GM21825 (cell line): ENCODE results near the gene DMP1.

ENCODE experiments used
- ATAC-seq: cut with Tn5 transposase; IDR thresholded peaks from one replicate; pipeline ENCODE4 v1.9.1; 2021; ENCODE audit warnings: mild to moderate bottlenecking, moderate library complexity; ENCODE audit not compliant: unreplicated experiment

DMP1 gene, protein sequence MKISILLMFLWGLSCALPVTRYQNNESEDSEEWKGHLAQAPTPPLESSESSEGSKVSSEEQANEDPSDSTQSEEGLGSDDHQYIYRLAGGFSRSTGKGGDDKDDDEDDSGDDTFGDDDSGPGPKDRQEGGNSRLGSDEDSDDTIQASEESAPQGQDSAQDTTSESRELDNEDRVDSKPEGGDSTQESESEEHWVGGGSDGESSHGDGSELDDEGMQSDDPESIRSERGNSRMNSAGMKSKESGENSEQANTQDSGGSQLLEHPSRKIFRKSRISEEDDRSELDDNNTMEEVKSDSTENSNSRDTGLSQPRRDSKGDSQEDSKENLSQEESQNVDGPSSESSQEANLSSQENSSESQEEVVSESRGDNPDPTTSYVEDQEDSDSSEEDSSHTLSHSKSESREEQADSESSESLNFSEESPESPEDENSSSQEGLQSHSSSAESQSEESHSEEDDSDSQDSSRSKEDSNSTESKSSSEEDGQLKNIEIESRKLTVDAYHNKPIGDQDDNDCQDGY

DNA sequence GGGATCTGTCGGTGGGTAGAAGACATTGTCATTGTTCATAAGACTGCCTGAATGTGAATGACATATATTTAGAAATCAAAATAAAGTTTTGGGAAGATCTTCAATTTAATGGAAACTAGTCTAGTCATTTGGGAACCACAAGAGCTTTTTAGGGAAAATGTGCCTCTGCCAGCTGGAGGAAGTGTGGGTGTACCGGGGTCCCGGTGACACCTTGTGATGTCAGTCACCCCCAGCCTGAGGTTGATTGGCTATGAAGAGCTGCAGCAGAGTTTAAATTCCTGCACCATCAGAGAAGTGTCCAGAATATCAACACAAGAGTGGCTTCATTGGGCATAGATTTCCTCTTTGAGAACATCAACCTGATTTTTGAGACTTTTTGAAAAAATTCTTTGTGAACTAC lies at the start of gene DMP1:
TSS of gene DMP1 (plus strand) at position 301 of the 400 bp plus-strand sequence. CDS start 6,213 bp downstream, outside the sequence.
- no peak for ATAC-seq

DNA sequence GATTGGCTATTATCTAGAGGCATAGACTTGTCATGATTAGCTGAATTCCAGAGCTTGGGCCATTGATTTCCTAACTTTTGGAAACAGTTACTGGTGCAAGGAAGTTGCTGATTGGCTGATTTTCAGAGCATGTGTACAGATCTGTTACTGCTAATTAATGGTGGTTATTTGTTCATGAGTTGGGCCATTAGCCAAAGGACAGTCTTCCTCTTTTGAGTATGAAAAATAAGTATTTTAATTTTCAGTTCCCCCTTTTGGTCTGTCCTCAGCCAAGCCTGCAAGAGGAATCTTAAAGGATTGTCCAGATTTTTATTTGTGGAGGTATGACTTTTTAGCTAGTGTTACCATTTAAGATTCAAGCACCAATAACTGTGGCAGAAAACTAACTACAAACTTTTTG lies 48.7 kb upstream of the DMP1 start:
- ATAC-seq: no peak

GRCh38 chr4:87608229-87608628 lies 41.9 kb upstream of the DMP1 start, which contains the start of gene DSPP:
Gene DSPP, plus strand, starts transcription at chr4:87608529. Its CDS starts 2,380 bp downstream, at chr4:87610909.
- no peak for ATAC-seq

DNA sequence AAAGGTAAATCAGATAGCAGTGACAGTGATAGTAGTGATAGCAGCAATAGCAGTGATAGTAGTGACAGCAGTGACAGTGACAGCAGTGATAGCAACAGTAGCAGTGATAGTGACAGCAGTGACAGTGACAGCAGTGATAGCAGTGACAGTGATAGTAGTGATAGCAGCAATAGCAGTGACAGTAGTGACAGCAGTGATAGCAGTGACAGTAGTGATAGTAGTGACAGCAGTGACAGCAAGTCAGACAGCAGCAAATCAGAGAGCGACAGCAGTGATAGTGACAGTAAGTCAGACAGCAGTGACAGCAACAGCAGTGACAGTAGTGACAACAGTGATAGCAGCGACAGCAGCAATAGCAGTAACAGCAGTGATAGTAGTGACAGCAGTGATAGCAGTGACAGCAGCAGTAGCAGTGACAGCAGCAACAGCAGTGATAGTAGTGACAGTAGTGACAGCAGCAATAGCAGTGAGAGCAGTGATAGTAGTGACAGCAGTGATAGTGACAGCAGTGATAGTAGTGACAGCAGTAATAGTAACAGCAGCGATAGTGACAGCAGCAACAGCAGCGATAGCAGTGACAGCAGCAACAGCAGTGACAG lies 35.7 kb upstream of the DMP1 start:
- ATAC-seq: no peak

- ATAC-seq: no peak
These were observed 33.8 kb upstream of the DMP1 start for GRCh38 chr4:87616268-87616667.

GRCh38 chr4:87620086-87620485 lies 30.0 kb upstream of the DMP1 start:
- no peak for ATAC-seq

DNA sequence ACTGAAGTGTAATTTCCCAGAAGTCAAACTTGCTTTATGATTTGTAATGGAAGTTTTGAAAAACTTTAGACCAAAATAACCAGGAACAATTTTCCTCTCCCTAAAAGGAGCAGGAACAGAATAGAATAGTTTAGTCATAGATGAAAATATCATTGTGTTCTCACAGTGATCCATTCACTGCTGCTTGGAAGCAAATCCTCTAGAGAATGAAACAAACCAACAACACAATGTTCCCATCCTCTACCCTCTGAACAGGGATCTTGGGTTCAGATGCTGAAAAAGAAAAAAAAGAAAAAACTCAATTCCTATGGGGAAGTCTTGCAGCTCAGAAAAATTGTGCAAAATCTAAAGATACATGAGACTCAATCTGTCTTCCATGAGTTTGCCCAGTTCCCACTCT lies 29.6 kb upstream of the DMP1 start:
- no peak for ATAC-seq

DNA sequence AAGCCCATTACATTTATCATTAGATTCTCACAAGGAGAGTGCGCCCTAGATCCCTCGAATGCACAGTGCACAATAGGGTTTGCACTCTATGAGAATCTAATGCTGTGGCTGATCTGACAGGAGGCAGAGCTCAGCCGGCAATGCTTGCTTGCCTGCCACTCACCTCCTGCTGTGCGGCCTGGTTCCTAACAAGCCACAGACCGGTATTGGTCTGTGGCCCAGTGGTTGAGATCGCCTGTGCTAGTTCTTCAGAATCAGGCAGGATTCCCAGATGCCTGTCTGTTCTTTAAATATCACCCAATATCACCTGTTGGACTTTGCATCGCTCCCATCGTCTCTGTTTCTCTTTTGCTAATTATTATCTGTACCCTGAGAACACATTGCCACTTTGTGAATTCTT lies 27.8 kb upstream of the DMP1 start:
- no peak for ATAC-seq

GRCh38 chr4:87624698-87625097 lies 25.4 kb upstream of the DMP1 start:
- ATAC-seq: no peak

DNA sequence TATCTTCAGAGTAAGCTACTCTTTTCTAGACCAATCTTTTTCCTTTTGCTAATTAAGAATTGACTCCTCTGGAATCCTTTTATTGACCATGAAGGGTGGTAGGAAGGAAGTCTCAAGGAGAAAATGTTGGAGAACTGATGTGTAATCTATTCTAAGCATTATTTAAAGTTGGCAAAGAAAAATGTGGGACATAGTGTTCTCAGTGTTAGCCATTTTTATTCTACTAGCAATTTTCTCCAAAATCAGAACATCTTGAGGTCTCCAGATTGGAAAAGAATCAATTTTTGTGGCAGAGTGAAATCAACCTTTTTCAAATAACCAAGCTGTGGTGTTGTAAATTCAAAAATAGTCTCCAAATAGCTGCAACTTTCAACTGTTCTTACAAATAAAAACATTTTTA lies 18.4 kb upstream of the DMP1 start:
- no peak for ATAC-seq

DNA sequence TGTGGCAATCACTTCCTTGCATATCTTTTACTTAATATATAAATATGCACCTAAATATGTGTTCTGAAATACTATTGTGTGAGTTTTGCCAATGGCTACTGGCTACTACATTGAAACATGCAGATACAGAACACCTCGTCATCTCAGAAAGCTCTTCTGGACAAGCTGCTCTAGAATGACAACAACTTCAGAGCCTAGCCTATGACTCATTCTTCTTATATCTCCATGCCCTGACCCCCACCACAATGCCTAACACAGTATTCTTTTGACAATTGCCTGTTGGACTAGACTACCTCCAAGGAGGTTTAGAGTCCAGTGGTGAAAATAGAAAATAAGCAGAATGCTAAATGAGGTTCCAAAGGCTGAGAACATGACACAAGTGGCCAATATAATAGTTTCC lies 17.6 kb upstream of the DMP1 start:
- no peak for ATAC-seq

GRCh38 chr4:87633243-87633642 lies 16.8 kb upstream of the DMP1 start:
- ATAC-seq: no peak

DNA sequence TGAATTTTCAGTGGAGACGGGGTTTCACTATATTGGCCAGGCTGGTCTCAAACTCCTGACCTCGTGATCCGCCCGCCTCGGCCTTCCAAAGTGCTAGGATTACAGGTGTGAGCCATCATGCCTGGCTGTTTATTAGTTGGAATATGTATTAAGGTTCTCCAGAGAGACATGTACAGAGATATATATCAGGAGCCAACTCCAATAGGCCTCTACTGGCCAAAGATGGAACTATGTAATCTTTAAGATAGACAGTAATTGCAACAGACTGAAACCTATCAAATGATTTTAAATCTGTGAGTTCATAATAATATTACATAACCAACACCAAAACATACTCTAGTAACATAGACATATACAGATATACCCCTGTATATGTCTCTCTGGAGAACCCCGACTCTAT lies 5.8 kb upstream of the DMP1 start:
- no peak for ATAC-seq

GRCh38 chr4:87650938-87651337 lies 858 bp downstream of the DMP1 start:
- no peak for ATAC-seq

DNA sequence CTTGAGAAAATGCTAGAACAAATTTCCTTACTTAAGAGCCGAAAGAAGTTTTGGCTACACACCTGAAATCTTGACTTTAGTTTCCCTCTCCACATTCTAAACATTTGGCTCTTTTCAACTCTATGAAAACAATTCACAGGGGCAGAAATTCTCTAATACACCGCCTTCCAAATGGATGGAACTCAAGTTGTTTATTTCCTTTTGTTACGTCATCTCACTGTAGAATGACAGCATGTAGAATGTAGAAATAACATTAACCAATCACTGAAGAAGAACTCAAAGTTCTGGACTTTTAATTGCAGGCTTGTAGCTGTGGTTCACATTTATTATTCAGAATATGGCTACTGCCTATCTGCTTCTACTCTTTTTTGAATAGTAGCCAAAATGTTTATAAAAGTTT lies 1.9 kb downstream of the DMP1 start:
- no peak for ATAC-seq

- ATAC-seq: no peak
These were observed 4.5 kb downstream of the DMP1 start for GRCh38 chr4:87654487-87655044.

DNA sequence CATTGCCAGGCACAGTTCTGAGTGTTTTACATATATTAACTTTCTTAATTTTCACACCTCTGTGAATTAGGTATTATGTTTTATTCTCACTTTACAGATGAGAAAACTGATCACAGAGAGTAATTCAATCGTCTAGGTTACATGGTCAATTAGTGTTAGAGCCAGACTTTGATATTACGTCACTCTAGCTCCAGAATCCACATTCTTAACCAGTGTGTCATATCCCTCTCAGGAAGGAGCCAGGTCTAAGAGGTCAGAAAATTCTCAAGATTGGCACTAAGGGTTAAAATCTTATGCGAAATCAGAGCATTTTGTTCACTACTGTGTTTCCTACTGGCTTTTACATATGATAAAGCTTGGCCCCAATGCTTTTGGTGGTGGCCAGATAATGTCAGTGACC lies 7.4 kb downstream of the DMP1 start:
- no peak for ATAC-seq

GRCh38 chr4:87659247-87659931 lies 9.3 kb downstream of the DMP1 start:
- ATAC-seq: no peak

DNA sequence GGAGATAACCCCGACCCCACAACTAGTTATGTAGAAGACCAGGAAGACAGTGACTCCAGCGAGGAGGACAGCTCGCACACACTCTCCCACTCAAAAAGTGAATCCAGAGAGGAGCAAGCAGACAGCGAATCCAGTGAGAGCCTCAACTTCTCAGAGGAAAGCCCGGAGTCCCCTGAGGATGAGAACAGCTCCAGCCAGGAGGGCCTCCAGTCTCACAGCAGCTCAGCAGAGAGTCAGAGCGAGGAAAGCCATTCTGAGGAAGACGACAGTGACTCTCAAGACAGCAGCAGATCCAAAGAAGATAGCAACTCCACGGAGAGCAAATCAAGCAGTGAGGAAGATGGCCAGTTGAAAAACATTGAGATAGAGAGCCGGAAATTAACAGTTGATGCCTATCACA lies 12.8 kb downstream of the DMP1 start:
- ATAC-seq: no peak

GRCh38 chr4:87669373-87669772 lies 19.3 kb downstream of the DMP1 start:
- ATAC-seq: no peak

DNA sequence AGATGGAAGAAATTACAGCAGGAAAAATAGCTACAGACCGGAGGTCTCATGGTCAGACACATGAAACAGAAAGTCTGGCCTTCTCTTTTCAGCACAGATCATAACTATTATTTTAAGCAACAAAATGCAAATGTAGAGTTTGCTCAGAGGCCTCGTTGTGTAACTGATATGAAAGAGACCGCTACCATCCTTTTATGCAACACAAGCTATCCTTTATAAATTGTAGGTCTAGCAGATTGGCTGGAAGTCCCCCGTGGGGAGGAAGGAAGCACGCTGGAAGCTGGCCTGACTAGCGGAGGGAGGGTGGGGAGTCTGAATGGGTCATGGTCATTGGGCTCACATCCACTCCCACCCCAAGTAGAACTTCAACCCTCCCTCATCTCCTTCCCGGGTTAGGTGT lies 27.7 kb downstream of the DMP1 start:
- ATAC-seq: no peak
